Osteocyte (in vitro differentiated cells): ENCODE results near the gene HOXB2. TPM values are rescaled to one million over a fixed set of nuclear protein-coding genes. Genes with fewer than 3 reads are reported as not detected.

Experiments
- DNase-seq: peaks from one replicate; pipeline ENCODE4 v3.0.0; 2021; ENCODE audit warnings: mixed read lengths; ENCODE audit not compliant: unreplicated experiment; ENCODE audit errors: extremely low spot score
- H3K27ac Mint-ChIP-seq: one replicate; pipeline ENCODE4 v1.8.0; 2021; ENCODE audit warnings: mild to moderate bottlenecking, mixed read lengths; ENCODE audit not compliant: unreplicated experiment
- H3K27me3 Mint-ChIP-seq: one replicate; pipeline ENCODE4 v1.8.0; 2021; ENCODE audit warnings: mixed read lengths; ENCODE audit not compliant: unreplicated experiment
- H3K36me3 Mint-ChIP-seq: one replicate; pipeline ENCODE4 v1.8.0; 2021; ENCODE audit warnings: mixed read lengths; ENCODE audit not compliant: unreplicated experiment
- H3K4me1 Mint-ChIP-seq: one replicate; pipeline ENCODE4 v1.8.0; 2021; ENCODE audit warnings: mixed read lengths; ENCODE audit not compliant: unreplicated experiment
- H3K4me3 Mint-ChIP-seq: one replicate; pipeline ENCODE4 v1.8.0; 2021; ENCODE audit warnings: mild to moderate bottlenecking, moderate library complexity, mixed read lengths; ENCODE audit not compliant: unreplicated experiment
- H3K9me3 Mint-ChIP-seq: one replicate; pipeline ENCODE4 v1.8.0; 2021; ENCODE audit warnings: mixed read lengths; ENCODE audit not compliant: unreplicated experiment
- CTCF ChIP-seq: fragments of 200-600 bp; sonication (generic); IDR thresholded peaks from 2 replicates; pipeline ENCODE4 v1.5.0; 2021; ENCODE audit warnings: antibody characterized with exemption, mild to moderate bottlenecking, moderate library complexity
- total RNA-seq: library from RNA; stranded (reverse); gene quantifications from 2 replicates; pipeline ENCODE4 v1.2.1, GENCODE V29; 2021

HOXB2 gene
- total RNA-seq, 1 donor from 2014 or later, result not detected

GRCh38 chr17:48577946-48578615, 33.2 kb upstream of the HOXB2 start, which contains the start of gene HOXB4:
HOXB4 (minus strand) TSS chr17:48578350; CDS start chr17:48578319, 31 bp downstream.
- Mint-ChIP-seq H3K9me3 (no peaks in the 10 kb centered on the region), H3K4me3 (no peak within 1 kb of the TSS), H3K36me3 (peaks cover under 1% of the 10 kb centered on the region), H3K27me3 (peaks cover 88% of the 10 kb centered on the region), H3K4me1 (peaks cover 3% of the 10 kb centered on the region), H3K27ac (no peak within 1 kb of the TSS)
- DNase-seq, result no peak
- no peak for TF ChIP-seq CTCF

GRCh38 chr17:48577330-48577945, 32.5 kb upstream of the HOXB2 start:
- H3K4me1 Mint-ChIP-seq, result peaks cover 3% of the 10 kb centered on the region
- no peaks in the 10 kb centered on the region for H3K36me3 Mint-ChIP-seq
- H3K27me3 Mint-ChIP-seq, result peaks cover 88% of the 10 kb centered on the region
- H3K4me3 Mint-ChIP-seq, result no peak overlapping the region
- no peak overlapping the region for H3K27ac Mint-ChIP-seq
- DNase-seq, result no peak
- no peak for TF ChIP-seq CTCF
- no peaks in the 10 kb centered on the region for H3K9me3 Mint-ChIP-seq

GRCh38 chr17:48576479-48577309, 31.8 kb upstream of the HOXB2 start:
- Mint-ChIP-seq H3K36me3 (no peaks in the 10 kb centered on the region), H3K27me3 (peaks cover 91% of the 10 kb centered on the region), H3K4me3 (no peak overlapping the region), H3K9me3 (no peaks in the 10 kb centered on the region), H3K27ac (no peak overlapping the region), H3K4me1 (no peaks in the 10 kb centered on the region)
- DNase-seq, result no peak
- TF ChIP-seq CTCF, result no peak

- Mint-ChIP-seq H3K36me3 (no peaks in the 10 kb centered on the region), H3K4me3 (no peak overlapping the region), H3K4me1 (no peaks in the 10 kb centered on the region), H3K27me3 (peaks cover 91% of the 10 kb centered on the region), H3K27ac (no peak overlapping the region), H3K9me3 (no peaks in the 10 kb centered on the region)
- TF ChIP-seq CTCF, result no peak
- DNase-seq, result no peak
Observed at GRCh38 chr17:48575673-48576478, 31.0 kb upstream of the HOXB2 start.
